Measurements from ENCODE around the gene SHOX.

Gene SHOX

GRCh38 chrX:666762-667720 lies 36.5 kb downstream of the SHOX start:
- peak; percentile 88 for DNase-seq (ENCODE audit: low read depth)

DNA sequence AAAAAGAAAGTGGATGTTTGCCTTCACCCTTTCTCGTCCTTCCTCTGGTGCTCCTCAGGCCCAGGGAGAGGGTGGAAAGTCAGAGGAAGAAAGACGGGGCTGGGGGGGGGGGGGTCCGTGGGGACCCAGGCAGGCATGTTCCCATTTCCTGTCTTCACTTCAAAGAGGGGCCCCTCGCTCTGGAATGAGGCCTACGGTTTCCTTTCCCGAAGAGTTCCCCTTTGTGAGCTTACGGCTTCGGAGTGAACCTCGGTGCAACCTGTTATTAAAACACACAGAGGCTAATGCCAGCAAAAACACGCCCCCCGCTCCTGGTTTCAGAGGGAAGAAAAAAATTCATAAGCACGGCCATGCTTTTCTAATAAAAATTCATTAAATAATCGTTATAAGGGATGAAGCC lies 40.1 kb downstream of the SHOX start:
- DNase-seq (ENCODE audit: low read depth) = no peak

- peak; percentile 87 for DNase-seq (ENCODE audit: low read depth)
Measured at GRCh38 chrX:672931-673330, 42.3 kb downstream of the SHOX start.

- no peak for DNase-seq (ENCODE audit: low read depth)
Measured at GRCh38 chrX:675279-675954, 44.8 kb downstream of the SHOX start.

DNA sequence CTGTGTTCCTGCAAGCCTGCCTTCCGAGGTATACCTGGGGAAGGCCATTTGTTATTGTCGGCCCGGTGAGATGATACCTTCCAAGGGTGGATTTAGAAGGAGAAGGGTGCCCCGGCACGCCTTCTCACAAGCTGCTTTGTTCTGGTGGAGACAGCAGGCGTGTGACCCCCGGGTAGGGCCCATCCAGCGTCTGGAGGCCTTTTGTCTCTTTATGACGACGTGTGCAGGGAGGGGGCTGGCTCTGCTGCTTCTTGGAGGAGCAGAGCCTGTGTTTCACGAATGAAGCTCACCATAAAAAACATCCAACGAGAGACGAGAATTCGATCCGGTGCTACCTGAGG lies 45.3 kb downstream of the SHOX start:
- no peak for DNase-seq (ENCODE audit: low read depth)

DNA sequence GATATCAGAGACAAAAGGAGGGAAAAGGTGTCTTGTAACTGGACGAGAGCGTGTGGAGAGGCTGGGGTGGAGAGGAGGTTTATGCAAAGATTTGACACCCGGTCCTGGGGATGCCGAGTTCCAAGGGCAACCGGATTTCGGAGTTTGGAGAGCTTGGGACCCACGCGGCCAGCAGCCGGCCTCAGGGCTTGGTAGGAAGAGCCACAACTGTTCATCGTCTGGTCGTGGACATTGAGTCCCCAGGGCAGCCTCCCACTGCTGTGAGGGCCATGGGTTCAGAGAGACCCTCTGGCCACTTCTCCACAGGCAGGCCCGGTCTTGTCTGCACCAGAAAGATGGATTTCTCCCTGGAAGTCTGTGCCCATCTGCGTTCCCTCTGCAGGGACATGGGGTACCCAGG lies 46.8 kb downstream of the SHOX start:
- DNase-seq (ENCODE audit: low read depth) = no peak

- DNase-seq (ENCODE audit: low read depth) = no peak
Measured at GRCh38 chrX:679291-679979, 48.8 kb downstream of the SHOX start.

GRCh38 chrX:680062-680461 lies 49.5 kb downstream of the SHOX start:
- no peak for DNase-seq (ENCODE audit: low read depth)

GRCh38 chrX:681989-682388 lies 51.4 kb downstream of the SHOX start:
- no peak for DNase-seq (ENCODE audit: low read depth)

GRCh38 chrX:682892-683291 lies 52.3 kb downstream of the SHOX start:
- no peak for DNase-seq (ENCODE audit: low read depth)

- DNase-seq (ENCODE audit: low read depth) = no peak
Measured at GRCh38 chrX:683576-683975, 53.0 kb downstream of the SHOX start.

GRCh38 chrX:685120-686032 lies 54.8 kb downstream of the SHOX start:
- no peak for DNase-seq (ENCODE audit: low read depth)

GRCh38 chrX:689983-690382 lies 59.4 kb downstream of the SHOX start:
- DNase-seq (ENCODE audit: low read depth) = no peak

DNA sequence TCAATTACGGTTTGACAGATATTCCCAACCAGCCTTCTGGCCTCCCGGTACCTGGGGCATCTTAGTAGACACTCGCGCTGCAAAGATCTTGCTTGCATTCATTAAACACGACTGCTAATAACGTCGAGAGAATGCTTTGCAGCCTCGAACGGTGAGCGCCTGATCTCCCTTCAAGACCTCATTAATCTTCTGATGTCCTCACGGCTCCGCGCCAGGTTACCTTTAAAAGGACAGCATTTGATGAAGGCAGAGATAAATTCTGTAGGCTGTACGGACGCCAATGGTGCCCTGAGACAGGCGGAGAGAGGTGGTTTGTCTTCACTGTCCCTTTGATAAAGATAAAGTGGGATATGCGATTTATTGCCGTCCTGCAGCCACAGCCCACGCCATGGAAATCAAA lies 64.2 kb downstream of the SHOX start:
- no peak for DNase-seq (ENCODE audit: low read depth)

- DNase-seq (ENCODE audit: low read depth) = no peak
Measured at GRCh38 chrX:698206-698605, 67.6 kb downstream of the SHOX start.

DNA sequence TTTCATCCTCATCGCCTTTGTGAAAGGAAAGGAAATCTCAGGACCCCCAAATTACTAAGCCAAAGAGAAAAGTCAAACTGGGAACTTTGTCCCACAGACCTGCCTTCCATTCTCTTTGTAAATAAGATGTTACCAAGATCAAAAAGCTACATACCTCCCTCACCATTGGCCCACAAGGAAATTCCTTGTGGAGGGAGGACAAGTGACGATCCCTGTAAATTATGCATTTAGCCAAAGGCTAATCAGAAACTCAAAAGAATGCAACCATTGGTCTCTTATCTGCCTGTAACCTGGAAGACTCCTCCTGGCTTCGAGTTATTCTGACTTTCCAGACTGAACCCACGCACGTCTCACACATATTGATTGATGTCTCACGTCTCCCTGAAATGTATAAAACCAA lies 70.3 kb downstream of the SHOX start:
- peak; percentile 15 for DNase-seq (ENCODE audit: low read depth)

GRCh38 chrX:701673-702072 lies 71.1 kb downstream of the SHOX start:
- no peak for DNase-seq (ENCODE audit: low read depth)

GRCh38 chrX:703466-703865 lies 72.9 kb downstream of the SHOX start:
- DNase-seq (ENCODE audit: low read depth) = peak; percentile 57

DNA sequence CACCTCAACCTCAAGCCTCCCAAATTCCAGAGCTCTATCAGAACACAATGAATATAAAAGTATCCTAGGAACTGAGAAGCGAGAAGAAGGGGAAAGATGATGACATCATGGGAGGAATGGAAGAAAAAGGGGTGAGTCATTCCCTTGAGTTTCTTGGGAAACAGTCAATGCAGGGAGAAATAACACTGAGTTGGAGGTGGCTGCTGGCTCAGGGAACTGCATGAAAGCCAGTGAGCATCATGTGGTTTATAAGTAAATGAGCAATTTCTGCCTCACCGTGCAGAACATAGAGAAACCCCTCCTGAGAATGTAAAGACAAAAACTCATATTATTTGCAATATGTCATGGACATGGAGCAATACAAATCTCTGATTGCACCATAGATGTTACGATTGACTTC lies 73.3 kb downstream of the SHOX start:
- DNase-seq (ENCODE audit: low read depth) = peak; percentile 87

All from EH (cell line).